GM12801 (cell line): Measurements from ENCODE around the gene SGCA.

Experiments used
- CTCF ChIP-seq: IDR thresholded peaks from one replicate; pipeline ENCODE4 v1.5.1; 2011; ENCODE audit warnings: control low read depth; ENCODE audit not compliant: insufficient read length; ENCODE audit errors: extremely low read depth

Gene SGCA

GRCh38 chr17:50192618-50193291 lies 26.9 kb downstream of the SGCA start:
- TF ChIP-seq CTCF, result no peak

GRCh38 chr17:50194140-50194933 lies 28.5 kb downstream of the SGCA start:
- TF ChIP-seq CTCF, result no peak

GRCh38 chr17:50194934-50195865 lies 29.4 kb downstream of the SGCA start:
- TF ChIP-seq CTCF, result no peak

GRCh38 chr17:50196036-50196435 lies 30.2 kb downstream of the SGCA start:
- TF ChIP-seq CTCF, result no peak

- TF ChIP-seq CTCF, result no peak
These were observed 31.0 kb downstream of the SGCA start for GRCh38 chr17:50196826-50197225.

- no peak for TF ChIP-seq CTCF
These were observed 32.3 kb downstream of the SGCA start for GRCh38 chr17:50198026-50198669.

- TF ChIP-seq CTCF, result no peak
These were observed 33.5 kb downstream of the SGCA start for GRCh38 chr17:50199211-50199802.
